HepG2 (cell line): ENCODE results near the gene SLC7A8. TPM values are rescaled to one million over a fixed set of nuclear protein-coding genes. Genes with fewer than 3 reads are reported as not detected.

ENCODE experiments used
- ATAC-seq: fragments of 200-7000 bp; cut with Tn5 transposase; 3 replicates; pipeline ENCODE4 v1.9.1; 2020; ENCODE audit warnings: mild to moderate bottlenecking, moderate library complexity
- BruUV-seq: library from RNA; stranded (reverse); fragments of 400-500 nt; replicated peaks from 2 replicates; lab custom pipeline; 2021; lab: Mats Ljungman, UMichigan
- CTCF ChIA-PET: fragments of 300-600 bp; formaldehyde crosslinking; extraction: SDS; loops from one replicate; lab custom pipeline; 2021; ENCODE audit warnings: low total read pairs, inconsistent platforms, low intra/inter-chr PET ratio; lab: Yijun Ruan, JAX
- POLR2A ChIA-PET: fragments of 350-600 bp; sonication (Branson Sonifier 250); formaldehyde crosslinking; loops from one replicate; lab custom pipeline; 2020; ENCODE audit warnings: antibody characterized with exemption, inconsistent platforms; lab: Yijun Ruan, JAX
- DNase-seq: peaks from one replicate; pipeline ENCODE4 v3.0.0-alpha.2; 2015; ENCODE audit warnings: low spot score
- FAIRE-seq: peaks from 3 replicates; lab custom pipeline; 2011; peaks lifted over from hg19 to GRCh38; lab: Jason Lieb, UNC
- H2AFZ ChIP-seq: one replicate; pipeline ENCODE4 v1.6.1; 2011; ENCODE audit warnings: low read length, inconsistent platforms
- H3K27ac ChIP-seq: fragments of 300-600 bp; 3 replicates; pipeline ENCODE4 v1.8.0; 2011; ENCODE audit warnings: mixed run types, mild to moderate bottlenecking, mixed read lengths, low read length, inconsistent platforms; ENCODE audit not compliant: insufficient read depth; ENCODE audit errors: extremely low read length
- H3K27me3 ChIP-seq, 2 experiments: fragments of 200-600 bp in 1 of 2; 2 replicates in 1 of 2; 3 replicates in 1 of 2; pipeline versions ENCODE4 v1.6.0 to v1.8.0; 2011; ENCODE audit warnings: low read length in 2 of 2, mild to moderate bottlenecking in 2 of 2, moderate library complexity in 2 of 2, inconsistent platforms in 1 of 2; ENCODE audit not compliant: insufficient read depth in 2 of 2, control insufficient read depth in 1 of 2
- H3K36me3 ChIP-seq, 2 experiments: fragments of 200-600 bp in 1 of 2; replicated peaks in 1 of 2; 2 replicates in 1 of 2; 3 replicates in 1 of 2; pipeline versions ENCODE4 v1.5.1 to v1.8.0; 2011; ENCODE audit warnings: low read length in 2 of 2, inconsistent platforms in 1 of 2; ENCODE audit not compliant: insufficient read depth in 2 of 2, control insufficient read depth in 1 of 2
- H3K4me1 ChIP-seq: 2 replicates; pipeline ENCODE4 v1.5.1; 2012; ENCODE audit warnings: low read length, inconsistent platforms; ENCODE audit not compliant: insufficient read depth
- H3K4me2 ChIP-seq: 2 replicates; pipeline ENCODE4 v1.6.0; 2011; ENCODE audit warnings: low read depth, low read length, inconsistent platforms
- H3K4me3 ChIP-seq, 3 experiments: fragments of 200-600 bp in 1 of 3; sonication (generic), shearing (Covaris generic) in 1 of 3; replicated peaks in 1 of 3; 2 replicates each; pipeline ENCODE4 v1.5.1; 2011 to 2016; ENCODE audit warnings: low read length in 3 of 3, inconsistent platforms in 2 of 3, low read depth in 2 of 3, mild to moderate bottlenecking in 2 of 3, control low read depth in 1 of 3, mixed read lengths in 1 of 3; ENCODE audit not compliant: insufficient read depth in 1 of 3
- H3K79me2 ChIP-seq: one replicate; pipeline ENCODE4 v1.6.1; 2011; ENCODE audit warnings: low read length, inconsistent platforms; ENCODE audit not compliant: insufficient read depth
- H3K9ac ChIP-seq: 2 replicates; pipeline ENCODE4 v1.6.0; 2011; ENCODE audit warnings: mild to moderate bottlenecking, low read depth, low read length, inconsistent platforms; ENCODE audit not compliant: insufficient read depth
- H3K9me3 ChIP-seq: 2 replicates; pipeline ENCODE4 v1.5.1; 2012; ENCODE audit warnings: mild to moderate bottlenecking, low read length
- H4K20me1 ChIP-seq: 2 replicates; pipeline ENCODE4 v1.6.0; 2011; ENCODE audit warnings: inconsistent platforms, mild to moderate bottlenecking, low read length, moderate library complexity; ENCODE audit not compliant: insufficient read depth
- ATF7-NPFF ChIP-seq: sonication (generic); formaldehyde crosslinking; IDR thresholded peaks from 2 replicates; pipeline ENCODE4 v1.8.1; 2023; ENCODE audit warnings: mild to moderate bottlenecking, low read depth, missing genetic modification reagents, moderate library complexity
- BRF2 ChIP-seq: sonication (generic); formaldehyde crosslinking; IDR thresholded peaks from 2 replicates; pipeline ENCODE4 v1.8.1; 2022; ENCODE audit warnings: mild to moderate bottlenecking, missing genetic modification reagents
- FOXC1 ChIP-seq: sonication (generic); formaldehyde crosslinking; IDR thresholded peaks from 2 replicates; pipeline ENCODE4 v1.8.0; 2022; ENCODE audit warnings: mild to moderate bottlenecking, missing genetic modification reagents, borderline replicate concordance
- HNF1B ChIP-seq: sonication (generic); formaldehyde crosslinking; IDR thresholded peaks from 2 replicates; pipeline ENCODE4 v1.5.1; 2020; ENCODE audit warnings: mild to moderate bottlenecking, moderate library complexity, missing genetic modification reagents
- KDM6A ChIP-seq: IDR thresholded peaks from 2 replicates; pipeline ENCODE4 v1.6.1; 2016; ENCODE audit warnings: low read depth
- MYPOP ChIP-seq: sonication (generic); formaldehyde crosslinking; IDR thresholded peaks from 2 replicates; pipeline ENCODE4 v1.8.1; 2023; ENCODE audit warnings: mild to moderate bottlenecking, moderate library complexity, missing genetic modification reagents
- ZBTB26 ChIP-seq: IDR thresholded peaks from 2 replicates; pipeline ENCODE4 v1.6.1; 2016; ENCODE audit warnings: missing compliant biosample characterization, missing genetic modification reagents, borderline replicate concordance
- ZFP41 ChIP-seq: sonication (generic); formaldehyde crosslinking; IDR thresholded peaks from 2 replicates; pipeline ENCODE4 v1.4.0; 2020; ENCODE audit warnings: mild to moderate bottlenecking, missing genetic modification reagents, borderline replicate concordance
- ZFP62 ChIP-seq: sonication (generic); formaldehyde crosslinking; IDR thresholded peaks from 2 replicates; pipeline ENCODE4 v1.4.0; 2020; ENCODE audit warnings: missing genetic modification reagents
- ZKSCAN1 ChIP-seq: fragments of 150-350 bp; IDR thresholded peaks from 2 replicates; pipeline ENCODE4 v1.6.1; 2014; ENCODE audit warnings: low read length
- ZNF12 ChIP-seq: sonication (generic); formaldehyde crosslinking; IDR thresholded peaks from 2 replicates; pipeline ENCODE4 v1.5.0; 2020; ENCODE audit warnings: missing genetic modification reagents
- ZNF138 ChIP-seq: sonication (generic); formaldehyde crosslinking; IDR thresholded peaks from 2 replicates; pipeline ENCODE4 v1.5.0; 2020; ENCODE audit warnings: mild to moderate bottlenecking, low read depth, missing genetic modification reagents
- ZNF530 ChIP-seq: sonication (generic); formaldehyde crosslinking; IDR thresholded peaks from 2 replicates; pipeline ENCODE4 v1.5.0; 2020; ENCODE audit warnings: low read depth, mild to moderate bottlenecking, missing genetic modification reagents
- ZNF782 ChIP-seq: sonication (generic); formaldehyde crosslinking; IDR thresholded peaks from 2 replicates; pipeline ENCODE4 v1.4.0; 2020; ENCODE audit warnings: missing genetic modification reagents, mild to moderate bottlenecking, borderline replicate concordance
- ZNF878 ChIP-seq: sonication (generic); formaldehyde crosslinking; IDR thresholded peaks from 2 replicates; pipeline ENCODE4 v1.8.1; 2023; ENCODE audit warnings: mild to moderate bottlenecking, missing genetic modification reagents, moderate library complexity
- WGBS: methylation state at CpG from one replicate; pipeline ENCODE4 v1.1.6; 2017; ENCODE audit warnings: low lambda C conversion rate; 5-methylcytosine and 5-hydroxymethylcytosine counted together
- in situ Hi-C: cut with HindIII; loops from 2 replicates; pipeline ENCODE4 v1.10.0; 2017; ENCODE audit warnings: low pct_unique_long_range_greater_than_20kb; ENCODE audit not compliant: extremely low pct_ligation_motif_present
- intact Hi-C: fragments of 100-400 bp; cut with micrococcal nuclease; formaldehyde crosslinking; loops from one replicate; pipeline ENCODE4 v1.10.0; 2022; ENCODE audit not compliant: unreplicated experiment
- polyA plus RNA-seq, 8 experiments: library from polyadenylated mRNA; depleted of rRNA in 3 of 8; stranded (reverse) in 7 of 8; unstranded in 1 of 8; fragments of >200 nt; fragmentation: Illumina TruSeq in 4 of 8; extraction: Trizol in 4 of 8; gene quantifications; 2 replicates each; pipeline versions ENCODE4 v1.2.1 to v1.2.3, GENCODE V29; 2011 to 2016; ENCODE audit warnings: low read depth in 4 of 8, missing spikeins in 1 of 8, mixed read lengths in 1 of 8; ENCODE audit not compliant: insufficient read depth in 1 of 8
- total RNA-seq, 5 experiments: library from RNA; depleted of rRNA; stranded (reverse); fragments of >200 nt; fragmentation: Illumina TruSeq; extraction: Trizol; gene quantifications; 2 replicates each; pipeline ENCODE4 v1.2.3, GENCODE V29; 2016; ENCODE audit warnings: low read depth in 1 of 5

SLC7A8 gene
- total and polyA plus RNA-seq, 2 of the 13 experiments (the other 11 are each of a cell fraction or from before 2014, with no cell fraction given): 0.25 TPM; not detected in 1

GRCh38 chr14:23136566-23137133 lies 46.8 kb downstream of the SLC7A8 start (continued):
- TF ChIP-seq HNF1B (CRISPR knock-in tag): no peak
- TF ChIP-seq ZNF782 (CRISPR knock-in tag): no peak
- peak; percentile 67; the same call in 1 of the 2 replicates for TF ChIP-seq ZNF138
- no peak for TF ChIP-seq KDM6A (CRISPR knock-in tag)
- no peak for TF ChIP-seq ZNF530
- no peak for TF ChIP-seq ZNF12 (CRISPR knock-in tag)
- TF ChIP-seq, all 625 proteins: peak for 26

GRCh38 chr14:23132970-23133369 lies 50.5 kb downstream of the SLC7A8 start:
- ChIA-PET CTCF (no interaction called here), POLR2A (no interaction called here)
- H3K27ac ChIP-seq: no peak overlapping the region
- no peaks in the 10 kb centered on the region for H3K36me3 ChIP-seq
- in situ Hi-C loops: no loop called here
- no peak overlapping the region for H3K9ac ChIP-seq
- FAIRE-seq (no peak), DNase-seq (no peak), ATAC-seq (no peak)
- peaks cover 14 to 60% of the 10 kb centered on the region in 2 experiments; a peak in 4 of 5 replicates for H3K27me3 ChIP-seq
- H3K4me2 ChIP-seq: no peak overlapping the region
- peaks cover 17% of the 10 kb centered on the region for H3K4me1 ChIP-seq
- no peak overlapping the region for H2AFZ ChIP-seq
- H4K20me1 ChIP-seq: no peaks in the 10 kb centered on the region
- WGBS: 30% methylated on average over 8 of the region's 8 CpGs
- BruUV-seq: no TSS peak
- intact Hi-C loops: no loop called here
- H3K9me3 ChIP-seq: no peaks in the 10 kb centered on the region
- H3K4me3 ChIP-seq: no peak overlapping the region
- TF ChIP-seq MYPOP (CRISPR knock-in tag) (no peak), ATF7-NPFF (CRISPR knock-in tag) (no peak), ZBTB26 (CRISPR knock-in tag) (no peak), ZKSCAN1 (no peak), ZNF878 (CRISPR knock-in tag) (no peak), BRF2 (CRISPR knock-in tag) (no peak), ZFP62 (CRISPR knock-in tag) (no peak), ZFP41 (CRISPR knock-in tag) (no peak), FOXC1 (CRISPR knock-in tag) (no peak)
- no peaks in the 10 kb centered on the region for H3K79me2 ChIP-seq
